Activated CD4-positive, alpha-beta T cell treated with anti-CD3 and anti-CD28 coated beads, Interleukin-2, amount 50 U/mL, for 24 hours (primary cell): ENCODE data around the gene DHX32.
"Not testable (repeated sequence)": the region's sequence is repeated elsewhere in the genome, so short reads cannot be mapped to it uniquely, and the experiment has no call there.

Experiments used
- DNase-seq, 2 donors: peaks; one replicate each; pipeline ENCODE4 v3.0.0-alpha.2; 2020; ENCODE audit warnings: low read depth in 1 of 2, low spot score in 1 of 2

The DHX32 gene

DNA sequence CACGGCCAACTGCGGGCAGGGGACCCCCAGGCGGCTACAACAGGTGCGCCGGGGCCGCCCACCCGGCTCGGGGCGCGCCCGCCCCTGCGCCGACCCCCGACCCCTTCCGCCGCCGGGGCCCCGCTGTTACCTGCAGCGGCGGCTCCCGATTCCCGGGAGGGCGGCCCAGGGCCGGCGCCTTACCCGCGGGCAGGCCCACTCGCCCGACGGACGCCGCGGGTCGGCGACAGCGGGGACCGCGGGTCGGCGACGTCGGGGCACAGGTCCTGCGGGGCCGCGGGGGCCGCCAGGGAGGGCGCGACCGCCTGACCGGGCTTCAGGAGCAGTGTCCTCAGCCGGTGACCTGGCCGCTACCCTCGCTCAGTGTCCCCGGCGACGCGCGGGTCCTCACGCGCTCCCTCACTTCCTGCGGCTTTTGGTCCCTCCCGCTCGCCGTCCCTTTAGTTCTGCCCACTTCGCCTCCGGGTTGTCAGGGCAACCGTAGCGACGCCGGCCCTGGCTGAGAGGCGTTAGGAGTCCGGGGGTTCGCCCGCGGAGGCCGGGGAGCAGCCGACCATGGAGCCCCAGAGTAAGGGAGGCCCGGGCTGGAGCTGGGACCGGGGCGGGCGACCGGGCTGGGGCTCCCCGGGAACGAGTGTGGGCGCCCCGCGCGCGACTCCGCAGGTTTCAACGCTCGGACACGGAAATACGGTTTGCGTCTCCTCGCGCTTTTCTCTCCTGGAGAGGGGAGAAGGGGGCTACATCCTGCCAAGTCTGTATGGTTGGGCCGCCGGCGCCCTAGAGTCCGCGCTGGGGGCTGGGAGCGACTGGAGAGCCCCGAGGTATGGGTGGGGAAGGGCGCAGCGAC lies 15.2 kb upstream of the DHX32 start, which contains the start of gene FANK1:
Gene FANK1, plus strand, starts transcription at position 477 of the 847 bp plus-strand sequence. Its CDS starts 79 bp downstream, at position 556.
- peak; percentile 62 to 73 for DNase-seq

DNA sequence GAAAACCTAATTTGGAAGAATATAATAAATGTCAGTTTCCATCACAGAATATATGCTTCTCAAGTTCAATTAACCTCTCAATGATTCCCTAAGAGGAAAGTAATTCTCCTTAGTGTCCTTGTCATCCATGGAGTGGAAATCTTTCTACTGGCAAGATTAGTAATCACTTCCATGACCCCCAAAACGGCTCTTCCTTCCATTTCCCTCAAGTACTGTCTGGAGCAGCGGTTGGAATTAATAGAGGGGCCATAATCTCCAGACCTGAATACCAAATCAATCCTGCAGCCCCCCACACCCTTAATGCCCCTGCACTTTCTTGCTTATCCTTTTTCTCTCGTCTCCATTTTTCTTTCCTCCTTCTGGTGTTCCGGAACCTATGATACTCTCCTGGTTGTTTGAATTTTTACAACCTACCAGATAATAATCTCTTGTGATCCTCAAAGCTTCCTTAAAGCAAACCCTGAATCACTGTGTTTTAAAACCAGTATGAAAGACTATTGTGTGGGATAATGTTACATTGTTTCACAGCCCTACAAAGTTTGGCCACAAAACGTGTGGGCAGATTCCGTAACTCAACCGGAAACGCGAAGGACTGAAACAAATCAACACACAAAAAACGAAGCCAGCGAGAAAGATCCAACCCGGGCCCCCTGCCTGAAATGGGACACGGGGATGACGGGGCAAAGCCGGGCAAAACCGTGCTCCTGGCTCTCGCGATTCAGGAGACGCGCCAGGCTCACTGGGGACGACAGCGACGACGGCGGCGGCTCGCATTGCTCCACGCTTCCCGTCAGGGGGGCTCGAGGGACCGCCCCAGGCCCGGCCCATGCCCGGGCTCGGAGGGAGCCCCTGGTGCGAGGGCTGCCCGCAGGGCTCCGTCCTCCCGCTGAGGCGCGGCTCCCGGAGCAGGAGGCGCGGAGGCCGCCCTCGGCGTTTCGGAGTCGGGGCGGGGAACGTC lies 14.3 kb upstream of the DHX32 start:
- peak; percentile 28 to 46 for DNase-seq

- not testable (repeated sequence) for DNase-seq
Measured at GRCh38 chr10:125894176-125894575, 13.1 kb upstream of the DHX32 start.

DNA sequence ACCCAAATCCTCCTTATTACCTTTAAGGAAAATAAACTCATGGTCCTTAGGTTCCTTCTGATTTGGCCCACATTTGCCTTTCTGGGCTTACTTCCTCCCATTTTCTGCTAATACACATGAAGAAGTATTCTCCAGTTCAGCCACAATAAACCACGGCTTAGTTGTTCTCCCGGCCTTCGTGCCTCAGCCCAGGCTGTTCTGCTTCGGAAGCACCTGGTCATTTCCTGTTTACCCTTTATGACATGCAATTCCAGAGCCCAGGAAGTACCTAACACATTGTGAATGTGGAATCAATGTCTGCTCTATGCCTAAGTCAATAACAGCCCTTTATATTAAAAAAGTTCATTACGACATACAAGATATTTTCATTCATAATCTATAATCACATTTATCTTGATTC lies 11.3 kb upstream of the DHX32 start:
- not testable (repeated sequence) for DNase-seq

DNA sequence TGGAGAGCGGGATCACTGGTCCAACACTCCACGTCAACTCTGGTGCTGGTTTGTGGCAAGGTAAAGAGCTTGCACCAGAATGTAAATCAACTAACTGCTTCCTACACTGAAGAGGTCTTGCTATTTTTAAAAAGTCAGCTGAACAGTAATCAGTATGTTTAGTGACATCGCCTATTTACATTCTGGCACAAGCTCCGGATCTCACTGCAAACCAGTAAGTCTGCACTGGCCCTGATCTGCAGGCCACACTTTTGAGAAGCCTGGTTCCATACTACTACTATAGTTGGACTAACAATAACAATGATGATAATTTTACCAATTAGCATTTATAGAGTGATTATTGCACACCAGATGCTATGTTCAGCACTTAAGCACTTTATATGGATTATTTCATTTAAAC lies 8.3 kb upstream of the DHX32 start:
- not testable (repeated sequence) for DNase-seq

- DNase-seq = no peak
Measured at GRCh38 chr10:125886914-125887512, 5.9 kb upstream of the DHX32 start.

DNA sequence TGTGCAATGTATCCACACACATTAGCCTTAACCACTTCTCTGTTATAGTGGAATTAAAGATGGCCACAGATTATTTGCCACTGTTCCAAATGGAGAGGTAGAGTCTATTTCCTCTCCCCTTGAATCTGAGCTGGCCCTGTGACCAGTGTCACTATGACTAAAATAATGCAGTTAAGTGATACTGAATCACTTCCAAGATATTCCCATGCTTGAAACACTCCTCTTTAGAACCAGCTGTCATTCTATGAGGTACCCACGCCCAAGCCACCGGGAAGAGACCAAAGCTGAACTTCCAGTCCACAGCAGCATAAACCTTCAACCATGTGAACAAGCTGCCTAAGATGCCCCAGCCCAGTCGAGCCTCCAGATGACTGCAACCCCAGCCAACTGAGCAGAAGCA lies 2.1 kb upstream of the DHX32 start:
- DNase-seq = no peak

GRCh38 chr10:125882596-125882995 lies 1.5 kb upstream of the DHX32 start:
- DNase-seq = no peak

GRCh38 chr10:125880719-125881118 lies 373 bp downstream of the DHX32 start:
- no peak for DNase-seq

DNA sequence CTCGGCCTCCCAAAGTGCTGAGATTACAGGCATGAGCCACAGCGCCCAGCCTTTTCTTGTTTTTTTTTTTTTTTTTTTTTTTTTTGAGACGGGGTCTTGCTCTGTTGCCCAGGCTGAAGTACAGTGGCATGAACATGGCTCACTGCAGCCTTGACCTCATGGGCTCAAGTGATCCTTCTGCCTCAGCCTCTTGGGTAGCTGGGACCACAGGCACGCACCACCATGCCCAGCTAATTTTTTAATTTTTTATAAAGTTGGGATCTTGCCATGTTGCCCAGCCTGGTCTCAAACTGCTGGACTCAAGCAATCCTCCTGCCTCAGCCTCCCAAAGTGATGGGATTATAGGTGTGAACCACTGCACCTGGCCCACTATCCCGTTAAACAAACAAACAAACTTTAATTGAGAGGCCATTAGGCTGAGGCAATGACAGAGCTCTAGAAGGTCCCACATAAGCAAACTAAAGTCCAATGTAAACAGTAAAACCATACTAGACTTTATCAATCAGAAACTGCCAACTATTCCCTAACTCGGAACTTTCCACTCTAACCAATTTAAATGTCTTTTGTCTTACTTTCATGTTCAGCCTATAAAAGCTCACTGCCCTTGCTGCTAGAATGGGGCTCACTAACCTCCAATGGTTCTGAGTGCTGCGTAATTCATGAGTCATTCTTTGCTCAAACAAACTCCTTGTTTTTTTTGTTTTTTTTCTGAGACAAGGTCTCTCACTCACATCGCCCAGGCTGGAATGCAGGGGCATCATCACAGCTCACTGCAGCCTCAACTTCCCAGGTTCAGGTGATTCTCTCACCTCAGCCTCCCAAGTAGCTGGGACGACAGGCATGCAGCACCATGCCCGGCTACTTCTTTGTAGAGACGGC lies 1.9 kb downstream of the DHX32 start:
- DNase-seq = no peak

GRCh38 chr10:125871338-125871737 lies 9.8 kb downstream of the DHX32 start:
- DNase-seq = no peak

DNA sequence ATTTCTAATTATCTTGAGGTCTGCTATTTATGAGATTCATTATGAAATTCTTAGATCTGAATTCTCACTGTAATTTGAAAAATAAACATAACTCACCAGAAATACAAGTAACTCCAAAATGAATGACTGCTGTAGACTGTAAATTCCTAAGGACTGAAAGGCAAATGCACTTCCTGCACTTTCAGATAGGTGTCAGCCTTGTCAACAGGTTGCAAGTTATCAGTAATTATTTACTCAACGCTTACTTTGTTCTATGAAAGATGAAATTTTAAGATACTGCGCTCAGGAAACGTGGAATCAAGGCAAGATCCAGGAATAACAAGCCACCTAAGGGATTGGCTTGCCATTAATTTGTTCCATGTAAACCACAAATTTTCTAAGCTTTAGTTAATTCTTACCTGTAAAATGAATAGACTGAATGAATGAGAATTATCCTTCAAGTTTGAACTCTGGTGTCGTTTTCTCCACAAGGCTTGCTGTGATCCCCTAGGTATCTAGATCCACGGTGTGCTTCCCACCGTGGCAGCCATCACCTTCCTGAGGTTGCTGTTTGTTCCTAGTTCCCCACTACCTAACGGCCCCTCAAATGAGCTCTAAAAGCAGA lies 12.6 kb downstream of the DHX32 start:
- no peak for DNase-seq

DNA sequence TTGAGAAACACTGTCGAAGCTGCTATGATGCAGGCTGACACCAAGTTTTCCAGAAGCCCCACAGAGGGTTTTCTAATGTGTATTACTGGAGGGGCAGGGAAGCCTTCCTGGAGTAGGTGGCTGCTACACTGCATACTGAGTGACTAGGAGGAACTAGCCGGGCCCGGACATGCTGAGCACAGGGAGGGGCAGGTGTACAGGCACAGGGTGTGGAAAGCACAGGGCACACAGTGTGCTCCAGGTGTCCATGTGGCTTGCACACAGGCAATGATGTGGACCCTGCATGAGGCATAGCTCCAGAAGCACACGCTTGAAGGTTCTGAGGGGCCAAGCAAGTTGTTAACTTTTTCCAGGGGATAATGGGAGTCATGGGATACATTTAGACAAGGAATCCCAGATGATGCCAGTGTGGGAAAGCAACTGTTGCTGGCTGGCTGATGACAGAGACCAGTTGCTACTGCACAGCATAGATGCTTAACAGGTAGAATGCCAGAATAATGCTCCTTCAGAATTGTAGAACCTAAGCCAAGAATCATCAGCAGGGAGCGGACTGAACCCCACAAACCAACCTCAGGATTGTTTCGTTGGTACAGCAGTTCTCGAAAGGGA lies 14.6 kb downstream of the DHX32 start:
- no peak for DNase-seq

GRCh38 chr10:125865120-125865519 lies 16.0 kb downstream of the DHX32 start:
- no peak for DNase-seq

GRCh38 chr10:125859128-125859817 lies 21.8 kb downstream of the DHX32 start:
- no peak for DNase-seq

DNA sequence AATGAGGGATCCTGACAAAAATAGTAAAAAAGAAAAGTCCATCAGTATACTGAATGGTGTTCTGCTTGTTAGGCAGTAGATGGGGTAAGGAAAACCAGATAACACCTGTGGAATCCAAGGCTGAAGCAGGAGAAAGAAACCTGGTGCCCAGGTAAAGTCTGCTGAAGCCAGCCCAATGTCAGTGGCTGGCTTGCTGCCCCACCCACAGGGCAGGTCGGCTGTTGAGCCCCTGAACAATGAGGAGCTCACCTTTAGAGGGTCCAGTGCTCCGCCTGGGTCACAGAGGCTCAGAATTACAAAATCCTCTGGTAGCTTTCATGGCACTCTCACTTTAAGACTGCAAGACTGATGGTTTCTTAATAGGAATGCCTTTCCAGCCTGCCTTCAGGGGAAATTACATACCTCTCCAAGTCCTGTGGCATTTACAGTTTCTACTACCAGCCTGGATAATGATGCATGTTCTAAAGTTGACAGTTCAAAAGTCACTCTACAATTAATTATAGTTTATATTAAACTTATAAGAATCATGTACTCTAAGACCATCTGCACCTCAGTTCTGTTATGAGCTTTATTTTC lies 23.8 kb downstream of the DHX32 start:
- no peak for DNase-seq

- no peak for DNase-seq
Measured at GRCh38 chr10:125852487-125852886, 28.6 kb downstream of the DHX32 start.
